ENCODE results near the gene HGF. TPM values are rescaled to one million over a fixed set of nuclear protein-coding genes. Genes with fewer than 3 reads are reported as not detected.

HGF gene
- total RNA-seq, 2 experiments from 2014 or later, result not detected

GRCh38 chr7:81676813-81677212 is 93.0 kb downstream of the HGF start:
- intact Hi-C loops (cut with micrococcal nuclease), result no loop called here
- Mint-ChIP-seq H3K4me1 (ENCODE audit: low read depth) (no peaks in the 10 kb centered on the region), H3K4me3 (no peak overlapping the region), H3K36me3 (ENCODE audit: low read depth) (no peaks in the 10 kb centered on the region), H3K9me3 (no peaks in the 10 kb centered on the region), H3K27me3 (no peaks in the 10 kb centered on the region), H3K27ac (no peak overlapping the region)
- ChIA-PET CTCF (no interaction called here), POLR2A (no interaction called here)
- DNase-seq, result no peak
- no peak for ATAC-seq
- TF ChIP-seq CTCF (IDR thresholded peaks at IDR 0.05), result no peak

GRCh38 chr7:81676105-81676811 is 93.6 kb downstream of the HGF start:
- CTCF ChIA-PET, result no interaction called here
- Mint-ChIP-seq H3K9me3 (no peaks in the 10 kb centered on the region), H3K4me3 (no peak overlapping the region), H3K27ac (no peak overlapping the region), H3K36me3 (ENCODE audit: low read depth) (no peaks in the 10 kb centered on the region), H3K27me3 (no peaks in the 10 kb centered on the region), H3K4me1 (ENCODE audit: low read depth) (no peaks in the 10 kb centered on the region)
- no peak for ATAC-seq
- TF ChIP-seq CTCF (IDR thresholded peaks at IDR 0.05), result no peak
- intact Hi-C loops (cut with micrococcal nuclease), result no loop called here
- DNase-seq, result no peak
- POLR2A ChIA-PET, result no interaction called here

GRCh38 chr7:81674431-81674830 is 95.4 kb downstream of the HGF start:
- Mint-ChIP-seq H3K27me3 (no peaks in the 10 kb centered on the region), H3K4me1 (ENCODE audit: low read depth) (no peaks in the 10 kb centered on the region), H3K36me3 (ENCODE audit: low read depth) (no peaks in the 10 kb centered on the region), H3K4me3 (no peak overlapping the region), H3K9me3 (no peaks in the 10 kb centered on the region), H3K27ac (no peak overlapping the region)
- ChIA-PET CTCF (no interaction called here), POLR2A (no interaction called here)
- ATAC-seq (no peak), DNase-seq (no peak)
- intact Hi-C loops (cut with micrococcal nuclease), result no loop called here
- no peak for TF ChIP-seq CTCF (IDR thresholded peaks at IDR 0.05)

- POLR2A ChIA-PET, result no interaction called here
- H3K9me3 Mint-ChIP-seq, result no peaks in the 10 kb centered on the region
- no peaks in the 10 kb centered on the region for H3K4me1 Mint-ChIP-seq (ENCODE audit: low read depth)
- CTCF ChIA-PET, result no interaction called here
- no peak overlapping the region for H3K4me3 Mint-ChIP-seq
- H3K27ac Mint-ChIP-seq, result no peak overlapping the region
- ATAC-seq (no peak), DNase-seq (no peak)
- no peak for TF ChIP-seq CTCF (IDR thresholded peaks at IDR 0.05)
- intact Hi-C loops (cut with micrococcal nuclease), result no loop called here
- no peaks in the 10 kb centered on the region for H3K27me3 Mint-ChIP-seq
- no peaks in the 10 kb centered on the region for H3K36me3 Mint-ChIP-seq (ENCODE audit: low read depth)
Measured at GRCh38 chr7:81672872-81673271, 97.0 kb downstream of the HGF start.

- Mint-ChIP-seq H3K27me3 (no peaks in the 10 kb centered on the region), H3K36me3 (ENCODE audit: low read depth) (no peaks in the 10 kb centered on the region), H3K27ac (no peak overlapping the region), H3K4me3 (no peak overlapping the region), H3K9me3 (no peaks in the 10 kb centered on the region), H3K4me1 (ENCODE audit: low read depth) (no peaks in the 10 kb centered on the region)
- TF ChIP-seq CTCF (IDR thresholded peaks at IDR 0.05), result no peak
- CTCF ChIA-PET, result interaction anchor here (0.8 kb wide), 1 partner anchor 25 kb away, joined by 3 read pairs; no protein-coding TSS in a partner anchor
- intact Hi-C loops (cut with micrococcal nuclease), result no loop called here
- DNase-seq, result no peak
- ATAC-seq, result no peak
- POLR2A ChIA-PET, result no interaction called here
Measured at GRCh38 chr7:81669476-81670105, 100.3 kb downstream of the HGF start.

Data from activated CD8-positive, alpha-beta T cell treated with anti-CD3 and anti-CD28 coated beads for 36 hours (primary cell).